Measurements from ENCODE around the gene VCX2.
"Not testable (repeated sequence)": the region's sequence is repeated elsewhere in the genome, so short reads cannot be mapped to it uniquely, and the experiment has no call there.

The VCX2 gene

GRCh38 chrX:8171169-8171568 is at the start of gene VCX2:
TSS of gene VCX2 (minus strand) at chrX:8171267. CDS start at chrX:8170643, 624 bp downstream.
- not testable (repeated sequence) for DNase-seq

GRCh38 chrX:8204943-8205342 is 33.9 kb upstream of the VCX2 start:
- no peak for DNase-seq

GRCh38 chrX:8204169-8204935 is 33.3 kb upstream of the VCX2 start:
- DNase-seq = no peak

GRCh38 chrX:8201896-8202331 is 30.8 kb upstream of the VCX2 start:
- no peak for DNase-seq

GRCh38 chrX:8196776-8197175 is 25.7 kb upstream of the VCX2 start:
- no peak for DNase-seq

- no peak for DNase-seq
Measured at GRCh38 chrX:8194216-8194615, 23.1 kb upstream of the VCX2 start.

GRCh38 chrX:8192276-8192675 is 21.2 kb upstream of the VCX2 start:
- no peak for DNase-seq

GRCh38 chrX:8191022-8191421 is 20.0 kb upstream of the VCX2 start:
- no peak for DNase-seq

- no peak for DNase-seq
Measured at GRCh38 chrX:8190341-8190830, 19.3 kb upstream of the VCX2 start.

GRCh38 chrX:8189096-8189830 is 18.2 kb upstream of the VCX2 start:
- DNase-seq = no peak

GRCh38 chrX:8183346-8183745 is 12.3 kb upstream of the VCX2 start:
- DNase-seq = no peak

GRCh38 chrX:8179656-8180055 is 8.6 kb upstream of the VCX2 start:
- DNase-seq = no peak

- DNase-seq = not testable (repeated sequence)
Measured at GRCh38 chrX:8154011-8154410, 17.1 kb downstream of the VCX2 start.

GRCh38 chrX:8147226-8147625 is 23.8 kb downstream of the VCX2 start:
- no peak for DNase-seq

GRCh38 chrX:8144925-8145324 is 26.1 kb downstream of the VCX2 start:
- DNase-seq = no peak

GRCh38 chrX:8141896-8142295 is 29.2 kb downstream of the VCX2 start:
- DNase-seq = no peak

- no peak for DNase-seq
Measured at GRCh38 chrX:8140986-8141744, 29.9 kb downstream of the VCX2 start.

- no peak for DNase-seq
Measured at GRCh38 chrX:8139716-8140115, 31.4 kb downstream of the VCX2 start.

- DNase-seq = no peak
Measured at GRCh38 chrX:8138252-8138651, 32.8 kb downstream of the VCX2 start.

GRCh38 chrX:8126648-8127047 is 44.4 kb downstream of the VCX2 start:
- no peak for DNase-seq

GRCh38 chrX:8126092-8126491 is 45.0 kb downstream of the VCX2 start:
- DNase-seq = no peak

- no peak for DNase-seq
Measured at GRCh38 chrX:8125566-8125965, 45.5 kb downstream of the VCX2 start.

- no peak for DNase-seq
Measured at GRCh38 chrX:8122538-8122937, 48.5 kb downstream of the VCX2 start.
